GM21576 (cell line): ENCODE data around the gene CDPF1.

Experiments used
- ATAC-seq: cut with Tn5 transposase; IDR thresholded peaks from one replicate; pipeline ENCODE4 v1.9.1; 2021; ENCODE audit warnings: mild to moderate bottlenecking, moderate library complexity; ENCODE audit not compliant: unreplicated experiment

The CDPF1 gene

DNA sequence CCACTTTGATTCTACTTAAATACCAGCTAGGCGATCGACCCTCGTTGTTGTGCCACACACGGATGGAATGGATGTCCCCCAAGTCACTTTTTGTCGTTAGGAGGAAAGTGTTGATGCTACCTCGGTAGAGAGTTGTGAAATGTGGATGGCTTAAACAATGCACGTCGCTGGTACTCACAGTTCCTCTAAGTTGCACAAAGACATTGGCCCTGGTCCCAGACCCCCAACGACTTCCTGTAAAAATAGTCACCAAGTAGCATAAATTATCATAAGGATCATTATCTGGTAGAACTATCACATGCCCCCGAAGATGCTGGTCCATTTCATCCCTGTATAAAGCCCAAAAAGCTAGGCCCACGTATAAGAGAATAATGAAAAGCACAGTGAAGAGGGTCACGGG is 9.3 kb upstream of the CDPF1 start:
- ATAC-seq, result no peak

DNA sequence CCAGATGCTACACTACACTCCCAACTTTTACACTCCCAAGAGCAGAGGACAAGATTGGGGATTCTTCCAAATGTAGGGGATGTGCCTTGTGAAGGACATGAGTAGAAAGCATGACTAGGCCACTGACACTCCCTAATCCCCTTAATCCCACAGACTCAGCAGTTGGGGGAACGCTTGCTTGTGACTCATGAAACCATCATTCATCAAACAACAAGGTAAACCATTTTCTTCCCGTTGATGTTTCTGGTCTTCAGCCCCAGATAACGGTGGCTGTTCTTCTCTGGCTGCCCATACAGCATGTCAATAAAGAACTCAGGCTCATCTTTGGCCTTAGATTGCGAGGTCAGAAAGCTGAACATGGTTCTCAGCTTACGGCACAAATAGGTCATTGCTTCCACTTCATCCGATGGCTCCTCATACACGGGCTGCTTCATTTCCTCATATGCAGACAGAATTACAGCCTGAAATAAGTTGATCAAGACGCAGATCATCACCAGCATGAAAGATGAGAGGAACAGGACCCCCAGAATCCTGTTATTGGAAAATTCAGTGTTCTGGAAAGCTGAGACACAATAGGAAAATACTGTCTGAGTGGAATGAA is 6.4 kb upstream of the CDPF1 start:
- no peak for ATAC-seq

DNA sequence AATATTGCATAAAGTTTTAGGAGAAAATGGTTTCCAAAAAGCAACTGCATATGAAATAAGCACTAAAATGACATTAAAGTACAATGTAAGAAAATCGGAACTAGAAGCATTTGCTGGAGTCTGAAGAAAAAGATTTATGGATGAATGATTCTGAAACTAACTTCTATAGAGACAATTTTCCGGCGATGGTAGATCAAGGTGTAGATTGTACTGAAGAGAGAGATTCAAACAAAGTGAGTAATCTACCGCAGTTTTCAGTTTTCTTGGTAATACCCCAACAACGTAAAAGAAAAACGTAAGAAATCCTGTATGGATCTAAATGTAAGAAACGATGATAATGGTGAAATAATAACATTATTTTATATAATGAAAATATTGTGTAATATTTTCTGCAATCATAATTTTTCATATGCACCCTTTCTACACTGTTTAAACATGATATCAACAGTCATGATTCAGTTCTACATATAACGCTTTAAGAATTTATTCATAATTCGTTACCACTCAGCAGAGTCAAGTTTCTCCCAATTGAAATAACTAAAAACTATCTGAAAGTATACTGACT is 1.8 kb upstream of the CDPF1 start:
- no peak for ATAC-seq

DNA sequence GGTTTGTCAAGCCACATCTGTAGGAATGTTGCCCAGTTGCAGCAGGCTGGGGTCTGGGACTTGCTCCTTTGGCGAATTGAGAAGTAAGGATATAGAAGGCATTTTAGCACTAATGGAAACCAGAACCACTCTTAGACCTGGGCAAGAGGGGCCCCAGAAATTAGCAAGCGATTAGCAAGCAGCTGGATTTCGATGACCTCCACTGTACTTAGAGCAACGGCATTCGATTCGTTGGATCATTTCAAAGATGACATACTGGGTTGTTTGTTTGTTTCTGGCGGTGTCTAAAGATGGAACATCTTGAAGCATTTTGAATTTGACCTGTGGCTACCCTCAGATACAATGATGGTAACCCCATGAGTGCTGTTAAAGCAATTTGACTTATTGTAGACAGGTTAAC is 1.2 kb upstream of the CDPF1 start:
- ATAC-seq, result no peak

DNA sequence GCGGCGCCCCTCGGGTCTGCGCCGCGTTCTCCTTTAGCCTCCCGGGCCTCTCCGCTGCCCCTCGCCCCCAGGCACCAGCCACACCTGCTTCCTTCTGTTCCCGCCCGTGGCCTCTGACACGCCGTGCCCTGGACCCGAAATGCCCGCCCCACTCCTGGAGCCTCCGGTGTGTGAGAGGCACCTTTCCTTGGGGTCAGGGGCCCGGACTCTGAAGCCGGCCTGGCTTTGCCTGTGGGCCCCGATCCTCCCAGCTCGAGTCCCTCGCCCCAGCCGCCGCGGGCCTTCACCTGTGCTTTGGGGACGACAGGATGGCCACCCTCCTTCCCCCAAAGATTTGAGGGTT is 661 bp upstream of the CDPF1 start:
- no peak for ATAC-seq

DNA sequence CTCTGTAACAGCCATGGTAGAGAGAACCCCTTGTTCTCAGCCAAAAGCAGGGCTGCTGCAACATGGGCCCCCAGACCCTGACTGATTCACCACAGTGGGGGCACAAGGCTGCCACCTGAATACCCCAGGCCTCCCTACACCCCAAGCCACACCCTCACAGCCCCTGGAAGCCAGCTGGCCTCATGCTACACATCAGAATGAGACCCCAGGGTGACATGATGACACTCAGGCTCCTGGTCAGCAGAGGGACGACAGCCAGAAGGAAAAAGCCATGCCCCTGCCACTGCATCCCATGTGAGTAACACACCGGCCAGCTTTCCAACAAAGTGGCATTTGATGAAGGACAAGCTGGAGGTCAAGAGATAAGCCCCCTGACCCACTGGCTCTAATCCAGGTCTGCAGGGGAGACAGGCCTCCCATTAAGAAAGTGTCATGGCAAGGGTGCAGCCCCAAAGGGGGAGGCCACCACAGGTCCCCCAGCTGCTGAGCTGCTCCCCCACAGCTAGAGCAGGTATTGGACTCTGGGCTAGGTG is 2.6 kb downstream of the CDPF1 start:
- no peak for ATAC-seq

DNA sequence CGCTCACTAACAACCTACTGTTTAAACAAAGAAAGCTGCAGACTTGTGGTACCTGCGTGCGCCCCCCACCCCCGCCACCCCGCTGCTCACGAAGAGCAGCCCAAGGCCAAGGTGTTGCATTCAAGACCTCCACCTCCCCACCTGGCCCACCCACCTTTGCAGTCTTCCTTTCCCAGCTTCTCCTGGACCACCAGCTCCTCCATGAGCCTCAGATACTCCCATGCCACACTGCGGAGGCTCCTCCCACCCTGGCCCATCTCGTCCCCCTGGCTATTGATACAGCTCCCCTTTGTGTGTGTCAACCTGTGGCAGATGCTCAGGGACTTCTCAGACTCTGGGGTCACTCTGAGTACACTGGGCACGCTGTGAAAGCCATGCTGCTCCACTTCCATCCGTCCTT is 3.9 kb downstream of the CDPF1 start:
- ATAC-seq, result no peak

DNA sequence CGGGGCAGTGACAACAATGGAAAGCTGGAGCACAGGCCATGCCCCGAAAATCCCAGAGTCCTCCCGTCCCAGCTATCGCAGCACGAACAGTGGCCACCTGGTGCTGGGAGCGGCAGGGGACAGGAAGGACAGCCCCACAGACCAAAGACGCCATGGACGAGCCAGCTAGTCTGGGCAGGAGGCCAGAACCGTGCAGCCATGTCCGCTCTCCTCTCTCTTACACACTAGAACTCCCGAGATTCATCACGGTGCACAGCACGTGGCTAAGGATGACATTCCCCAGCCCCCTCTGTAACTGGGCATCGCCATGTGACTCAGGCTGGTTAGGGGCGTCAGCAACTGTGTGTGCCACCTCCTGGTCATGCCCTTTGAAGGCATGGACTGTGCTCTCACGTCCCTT is 4.6 kb downstream of the CDPF1 start:
- no peak for ATAC-seq

DNA sequence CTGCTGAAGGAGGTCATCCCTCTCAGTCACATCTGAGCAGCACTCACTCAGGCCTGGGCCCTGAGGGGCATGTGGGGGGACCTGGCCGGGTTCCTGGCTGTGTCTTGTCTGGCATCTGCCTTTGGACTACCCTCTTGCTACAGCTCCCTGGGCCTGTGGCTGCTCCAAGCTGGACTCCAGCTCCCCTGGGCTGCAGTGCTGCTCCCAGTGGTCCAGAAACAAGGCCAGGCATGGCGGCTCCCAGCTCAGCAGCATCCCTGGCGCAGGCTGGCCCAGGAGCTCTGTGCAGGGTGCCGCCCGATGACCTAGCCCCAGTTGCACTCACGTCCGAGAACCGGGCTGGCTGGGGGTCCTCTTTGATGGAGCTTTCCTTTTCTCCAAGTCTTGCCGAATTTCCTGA is 5.3 kb downstream of the CDPF1 start:
- no peak for ATAC-seq

DNA sequence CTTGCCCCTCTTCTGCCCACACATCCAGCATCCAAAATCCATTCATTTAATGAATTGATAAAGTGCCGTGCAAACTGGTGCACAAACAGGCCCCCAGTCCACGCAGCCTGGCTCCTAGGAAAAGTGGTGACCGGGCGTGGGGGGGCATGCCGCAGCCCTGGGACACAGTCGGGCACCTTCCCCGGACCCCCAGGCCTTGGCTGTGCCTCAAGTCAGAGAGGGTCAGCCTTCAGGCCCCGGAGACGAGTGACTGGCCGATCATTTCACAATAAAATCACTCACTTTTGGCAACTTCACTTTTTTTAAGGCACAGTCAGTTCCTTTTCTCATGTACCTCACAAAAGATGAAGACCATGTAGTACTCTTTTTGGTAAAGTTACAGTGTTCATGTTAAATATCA is 8.0 kb downstream of the CDPF1 start:
- ATAC-seq, result no peak

DNA sequence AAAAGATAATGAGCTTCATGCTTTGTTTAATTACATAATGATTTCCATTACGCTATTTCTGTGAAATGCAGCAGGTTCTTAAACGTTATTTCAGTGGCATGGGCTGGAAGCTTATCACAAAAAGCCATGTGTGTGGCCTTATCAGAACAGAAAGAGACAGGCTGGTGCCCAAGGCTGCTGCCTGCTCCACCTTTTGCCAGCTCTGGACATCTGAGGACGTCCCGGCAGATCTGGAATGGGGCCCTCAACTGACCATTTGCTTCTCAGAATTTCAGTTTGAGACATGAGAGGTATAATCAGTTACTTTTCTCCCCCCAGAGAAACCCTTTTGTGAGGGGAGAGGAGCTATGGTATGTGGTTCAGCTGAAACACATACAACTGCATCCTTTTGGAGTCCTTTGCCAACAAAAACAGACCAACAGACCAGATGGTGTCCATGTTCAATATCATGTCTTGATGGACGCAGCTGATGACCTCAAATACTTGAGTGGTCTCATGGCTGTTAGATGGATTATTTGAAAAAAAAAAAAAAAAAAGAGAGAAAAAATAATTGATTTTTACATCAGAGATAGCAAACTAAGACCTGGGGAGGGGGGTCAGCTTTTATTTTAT is 8.6 kb downstream of the CDPF1 start:
- ATAC-seq, result no peak

DNA sequence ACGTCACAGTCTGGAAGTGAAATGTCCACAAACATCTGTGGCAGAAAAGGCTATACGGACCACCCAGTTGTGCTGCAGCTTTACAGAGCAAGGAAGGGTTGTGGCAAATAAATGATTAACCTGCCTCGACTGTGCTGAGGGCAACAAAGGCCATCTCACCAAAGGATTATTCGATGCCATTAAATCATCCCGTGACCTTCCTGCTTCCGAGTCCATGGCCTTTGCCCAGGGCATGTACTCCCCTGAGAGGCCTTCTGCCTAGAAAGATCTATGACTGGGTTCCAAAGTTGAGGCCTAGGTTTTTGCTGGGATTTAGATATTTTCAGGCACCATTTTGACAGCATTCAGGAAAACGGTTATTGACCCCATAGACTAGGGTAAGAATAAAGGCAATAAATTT is 9.2 kb downstream of the CDPF1 start:
- ATAC-seq, result no peak

DNA sequence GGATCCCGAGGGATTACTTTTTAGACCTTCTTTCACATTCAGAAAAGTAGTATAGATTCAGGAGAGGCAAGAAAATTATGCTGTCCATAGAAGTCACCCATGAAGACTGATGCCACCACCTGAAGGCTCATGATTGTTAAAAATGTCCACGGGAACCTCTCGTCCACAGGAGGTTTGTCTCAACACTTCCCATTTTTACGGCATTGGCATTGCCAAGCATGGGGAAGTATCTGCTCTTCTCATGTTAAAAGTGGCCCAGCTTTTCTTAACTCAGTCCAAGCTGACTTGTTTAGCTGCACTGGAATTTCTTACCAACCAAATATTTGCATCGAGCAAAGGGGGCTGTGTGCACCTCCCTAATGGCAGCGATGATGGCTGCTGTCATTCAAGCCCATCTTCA is 9.6 kb downstream of the CDPF1 start:
- no peak for ATAC-seq

DNA sequence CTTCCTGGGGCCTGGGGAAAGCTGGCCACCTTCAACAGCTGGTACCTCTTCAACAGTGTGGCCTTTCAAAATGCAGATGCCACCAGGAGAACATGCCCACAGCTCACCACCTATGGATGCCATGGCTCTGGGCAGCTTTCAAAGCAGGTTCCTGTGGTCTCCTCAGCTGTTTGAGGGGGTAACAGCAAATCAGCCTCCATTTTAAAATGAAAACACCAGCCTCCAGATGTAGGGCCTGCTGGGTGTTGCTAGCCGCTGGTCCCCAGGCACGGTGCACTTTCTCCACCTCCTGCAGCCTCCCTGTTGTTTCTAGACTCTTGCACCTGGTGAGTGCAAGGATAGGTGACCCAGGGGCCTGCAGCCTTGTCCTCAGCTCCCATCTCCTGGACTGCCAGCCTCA is 10.0 kb downstream of the CDPF1 start:
- ATAC-seq, result no peak

DNA sequence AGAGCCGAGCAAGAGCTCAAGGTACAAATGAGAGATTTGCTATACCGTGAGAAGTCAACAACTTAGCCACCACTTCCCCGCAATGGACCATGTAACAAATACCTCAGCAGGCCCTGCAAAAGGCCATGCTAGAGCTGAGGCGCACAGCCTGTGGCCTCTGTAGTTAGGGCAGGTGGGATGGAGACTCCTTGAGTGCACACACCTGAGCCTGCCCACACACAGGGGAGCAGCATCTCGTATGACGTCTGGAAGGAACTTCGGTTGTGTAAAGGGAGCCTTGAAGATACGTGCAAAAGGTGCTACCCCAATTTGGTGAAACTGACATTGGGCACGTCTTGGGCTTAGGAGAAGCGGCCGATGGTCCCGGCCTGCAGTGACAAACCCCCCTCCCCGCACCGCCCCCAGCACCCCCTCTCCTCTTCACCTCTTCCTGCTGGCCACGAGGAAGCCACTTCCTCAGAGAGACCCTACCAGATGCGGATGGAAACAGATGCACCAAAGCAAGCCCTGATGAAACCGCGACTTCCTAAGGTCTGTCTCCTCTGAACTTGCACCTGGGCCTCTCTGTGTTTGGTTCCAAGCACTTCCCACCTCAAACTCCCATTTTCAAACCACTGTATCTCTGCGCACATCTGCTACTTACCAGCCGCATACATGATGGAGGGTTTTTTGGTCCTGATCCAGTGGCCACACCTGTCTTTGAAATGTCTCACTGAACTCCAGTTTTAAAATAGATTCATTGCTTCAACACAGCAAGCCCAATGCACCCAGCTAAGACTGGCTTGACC is 10.6 kb downstream of the CDPF1 start:
- ATAC-seq, result no peak

DNA sequence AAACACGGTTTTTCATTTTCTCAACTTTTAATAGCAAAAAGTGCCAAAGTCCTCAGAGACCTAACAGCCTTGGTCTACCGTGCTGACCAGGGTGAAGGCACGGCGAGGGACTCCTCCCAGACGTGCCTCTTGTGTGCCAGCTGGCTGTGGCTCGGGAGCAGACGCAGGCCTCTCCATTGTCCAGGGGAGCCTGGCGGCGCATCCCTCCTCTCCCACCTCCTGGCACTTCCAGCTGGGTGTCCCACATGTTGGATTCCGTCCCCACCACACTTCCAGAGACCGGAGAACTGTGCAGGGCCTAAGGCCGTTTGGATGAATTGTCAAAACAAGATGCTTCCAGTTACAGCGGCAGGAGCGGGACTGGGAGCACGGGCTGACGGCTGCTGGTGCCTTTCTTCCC is 11.6 kb downstream of the CDPF1 start:
- ATAC-seq, result no peak

DNA sequence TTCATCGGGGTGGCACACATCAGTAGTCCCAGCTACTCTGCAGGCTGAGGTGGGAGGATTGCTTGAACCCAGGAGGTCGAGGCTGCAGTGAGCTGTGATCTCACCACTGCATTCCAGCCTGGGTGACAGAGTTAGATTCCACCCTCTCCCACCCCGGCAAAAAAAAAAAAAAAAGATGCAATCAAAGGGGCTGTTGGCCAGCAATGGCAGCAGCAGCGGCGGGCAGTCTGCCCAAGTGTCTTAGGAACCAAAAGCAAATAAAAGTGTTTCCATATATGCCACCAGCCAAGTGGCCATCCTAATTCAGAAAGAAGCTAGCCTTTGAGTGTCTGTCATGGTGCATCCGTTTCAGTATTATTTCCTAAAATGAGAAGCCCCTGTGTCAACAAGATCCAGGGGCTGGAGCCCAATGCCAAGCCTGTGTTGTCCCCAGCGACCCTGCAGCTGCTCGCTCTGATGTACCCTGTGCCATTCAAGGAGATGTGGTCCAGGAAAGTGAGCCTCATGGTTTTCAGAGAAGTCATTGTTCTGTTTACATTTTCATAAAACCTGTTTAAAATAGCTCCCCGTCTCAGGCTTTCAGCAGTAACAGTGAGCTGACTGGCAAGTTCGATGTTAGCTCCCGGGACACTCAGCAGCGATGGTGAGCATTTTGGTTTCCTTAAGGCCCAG is 12.5 kb downstream of the CDPF1 start:
- ATAC-seq, result no peak

DNA sequence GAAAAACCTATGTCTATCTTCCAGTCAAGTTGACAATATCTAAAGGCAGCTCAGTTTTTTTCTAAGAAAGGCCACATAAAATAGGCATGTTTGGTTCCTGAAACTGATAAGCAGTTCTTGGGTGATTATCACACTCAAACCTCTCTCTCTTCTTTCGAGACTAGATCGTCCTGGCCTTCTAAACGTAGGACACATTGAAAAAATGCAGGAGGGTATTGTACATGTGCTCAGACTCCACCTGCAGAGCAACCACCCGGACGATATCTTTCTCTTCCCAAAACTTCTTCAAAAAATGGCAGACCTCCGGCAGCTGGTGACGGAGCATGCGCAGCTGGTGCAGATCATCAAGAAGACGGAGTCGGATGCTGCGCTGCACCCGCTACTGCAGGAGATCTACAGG is 15.1 kb downstream of the CDPF1 start:
- ATAC-seq, result no peak

DNA sequence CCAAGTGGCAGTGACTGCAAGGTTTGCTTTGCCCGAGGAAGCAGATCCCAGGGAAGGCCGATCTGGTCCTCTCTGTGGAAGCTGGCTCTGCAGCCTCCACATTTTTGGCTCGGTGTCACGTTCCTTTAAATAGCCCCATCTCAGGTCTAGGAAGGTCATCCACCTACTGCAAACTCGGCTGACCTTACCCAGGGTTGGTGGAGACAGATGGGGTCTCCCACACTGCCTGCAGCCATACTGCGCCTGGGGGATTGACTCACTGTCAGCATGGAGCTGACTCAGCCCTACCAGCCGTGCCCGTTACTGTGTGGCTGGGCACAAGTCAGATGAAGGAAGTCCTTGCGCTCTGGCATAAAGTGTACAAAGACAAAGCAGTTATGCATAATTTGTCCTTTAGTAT is 16.9 kb downstream of the CDPF1 start:
- no peak for ATAC-seq

DNA sequence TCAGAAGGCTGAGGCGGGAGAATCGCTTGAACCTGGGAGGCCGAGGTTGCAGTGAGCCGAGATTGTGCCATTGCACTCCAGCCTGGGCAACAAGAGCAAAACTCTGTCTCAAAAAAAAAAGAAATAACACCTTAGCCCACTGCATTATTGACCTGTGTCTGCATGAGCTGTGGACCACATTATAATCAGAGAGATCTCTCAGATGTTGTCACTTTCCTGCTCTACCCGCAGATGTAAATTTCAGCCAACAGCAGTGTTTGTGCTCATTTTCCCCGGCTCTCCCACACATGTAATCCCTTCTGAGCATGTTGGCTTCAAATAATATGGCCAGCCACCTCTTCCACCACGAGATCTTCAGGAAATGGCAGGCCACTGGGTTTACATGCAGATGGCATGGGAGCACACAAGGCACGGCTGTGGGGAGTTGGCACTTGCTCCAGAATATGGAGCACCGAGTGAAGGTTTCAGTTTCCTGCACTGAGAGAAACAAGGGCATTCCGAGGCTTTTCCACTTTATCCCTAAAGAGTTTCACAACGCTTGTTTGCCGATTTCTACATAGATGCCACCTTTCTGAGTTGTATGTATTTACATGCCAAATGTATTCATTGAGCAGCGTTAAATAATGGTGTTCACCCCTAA is 19.7 kb downstream of the CDPF1 start:
- no peak for ATAC-seq

DNA sequence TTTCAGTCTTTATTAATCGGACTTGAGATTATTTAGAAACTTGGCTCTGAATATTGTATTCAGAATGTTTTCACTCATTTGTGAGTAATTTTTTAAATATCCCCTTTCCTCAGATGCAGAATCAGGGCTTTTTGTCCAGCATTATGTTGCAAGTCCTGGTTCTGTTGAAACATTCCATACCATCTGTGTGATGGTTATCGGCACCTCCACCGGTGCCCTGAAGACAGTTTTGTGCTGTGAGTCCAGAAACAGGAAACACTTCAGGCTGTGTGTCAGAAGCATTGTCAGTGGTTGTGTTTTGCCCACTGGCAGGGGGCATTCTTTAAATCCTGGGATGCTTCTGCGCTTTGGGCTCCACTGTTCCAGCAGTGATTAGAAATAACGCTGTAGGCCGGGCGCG is 20.4 kb downstream of the CDPF1 start:
- no peak for ATAC-seq
